Upper lobe of left lung (tissue), 6 donors: ENCODE results near the gene ZDHHC14. TPM values are rescaled to one million over a fixed set of nuclear protein-coding genes. Genes with fewer than 3 reads are reported as not detected.

ENCODE experiments used
- ATAC-seq, 2 donors: fragments of 200-7000 bp; cut with Tn5 transposase; one replicate each; pipeline ENCODE4 v1.9.1; 2022; ENCODE audit warnings: mild to moderate bottlenecking in 2 of 2, moderate library complexity in 2 of 2; ENCODE audit not compliant: low FRiP score in 2 of 2
- DNase-seq, 2 donors: peaks; one replicate each; pipeline ENCODE4 v3.0.0-alpha.2; 2019 to 2020
- H3K27ac ChIP-seq, 4 donors: fragments of 200-600 bp; sonication (generic); one replicate each; pipeline ENCODE4 v1.5.1; 2016 to 2019
- H3K27me3 ChIP-seq, 4 donors: fragments of 200-600 bp; sonication (generic); one replicate each; pipeline ENCODE4 v1.5.1; 2017 to 2019
- H3K36me3 ChIP-seq, 4 donors: fragments of 200-600 bp; sonication (generic); one replicate each; pipeline ENCODE4 v1.5.1; 2016 to 2019
- H3K4me1 ChIP-seq, 4 donors: fragments of 200-600 bp; sonication (generic); one replicate each; pipeline ENCODE4 v1.5.1; 2018 to 2019
- H3K4me3 ChIP-seq, 4 donors: fragments of 200-600 bp; sonication (generic); one replicate each; pipeline ENCODE4 v1.5.1; 2017 to 2019; ENCODE audit warnings: mild to moderate bottlenecking in 2 of 4, moderate library complexity in 1 of 4
- H3K9me3 ChIP-seq, 4 donors: fragments of 200-600 bp; sonication (generic); one replicate each; pipeline ENCODE4 v1.5.1; 2018 to 2019
- CTCF ChIP-seq, 6 experiments: fragments of 450-650 bp in 4 of 6; fragments of 200-600 bp in 2 of 6; sonication (generic) in 2 of 6; IDR thresholded peaks; one replicate each; pipeline ENCODE4 v1.5.1; 2016 to 2019; ENCODE audit warnings: antibody characterized with exemption in 6 of 6
- EP300 ChIP-seq, 4 donors: sonication (generic); formaldehyde crosslinking; IDR thresholded peaks; one replicate each; pipeline ENCODE4 v1.5.1; 2017; ENCODE audit warnings: antibody characterized with exemption in 4 of 4, control low read depth in 2 of 4
- POLR2A ChIP-seq, 4 donors: fragments of 450-650 bp; IDR thresholded peaks; one replicate each; pipeline ENCODE4 v1.5.1; 2016 to 2017; ENCODE audit warnings: antibody characterized with exemption in 4 of 4, mild to moderate bottlenecking in 2 of 4
- POLR2AphosphoS5 ChIP-seq, 2 donors: sonication (generic); formaldehyde crosslinking; IDR thresholded peaks; one replicate each; pipeline ENCODE4 v1.5.1; 2017; ENCODE audit warnings: antibody characterized with exemption in 2 of 2
- WGBS, 2 donors: methylation state at CpG; one replicate each; pipeline ENCODE4 v1.1.5; 2017 to 2018; 5-methylcytosine and 5-hydroxymethylcytosine counted together
- total RNA-seq, 6 donors: library from RNA; depleted of rRNA in 4 of 6; stranded (reverse); fragments of >200 nt in 4 of 6; gene quantifications; one replicate each; pipeline versions ENCODE4 v1.1.0 to v1.2.1, GENCODE V29; 2016 to 2021
- donor health status: DM: no; HTN: no; CAD: no; lungs with moderate emphysema.
- donor health status: DM: no; HTN: yes; CAD: no; lungs with severe emphysema.

Gene ZDHHC14
- total RNA-seq, 6 donors from 2014 or later, result 5.3 to 16.5 (median 9.4) TPM

- H3K27me3 ChIP-seq, result no peaks in the 10 kb centered on the region
- H3K27ac ChIP-seq, result no peak overlapping the region
- no peak for TF ChIP-seq POLR2AphosphoS5 (IDR thresholded peaks at IDR 0.05)
- TF ChIP-seq POLR2A (IDR thresholded peaks at IDR 0.05), result no peak
- no peak for TF ChIP-seq CTCF (IDR thresholded peaks at IDR 0.05)
- no peak for TF ChIP-seq EP300 (IDR thresholded peaks at IDR 0.05)
- 86 to 95% methylated on average over 5 of the region's 5 CpGs for WGBS, 2 donors
- H3K4me3 ChIP-seq, result no peak overlapping the region
- H3K4me1 ChIP-seq, result peaks cover 0 to 7% (median 5%) of the 10 kb centered on the region in 4 donors
- peaks cover 0 to 4% (median 0%) of the 10 kb centered on the region in 4 donors for H3K36me3 ChIP-seq
- no peaks in the 10 kb centered on the region for H3K9me3 ChIP-seq
- DNase-seq (peak in 1 of 2 donors; percentile 2), ATAC-seq (no peak)
These were observed 279.4 kb downstream of the ZDHHC14 start for GRCh38 chr6:157660414-157660813.

- Histone ChIP-seq H3K4me3 (no peak overlapping the region), H3K36me3 (no peaks in the 10 kb centered on the region), H3K4me1 (peaks cover 0 to 8% (median 5%) of the 10 kb centered on the region in 4 donors), H3K27ac (no peak overlapping the region), H3K27me3 (no peaks in the 10 kb centered on the region), H3K9me3 (no peaks in the 10 kb centered on the region)
- WGBS, 2 donors, result 90 to 92% methylated on average over 3 of the region's 3 CpGs
- TF ChIP-seq CTCF (IDR thresholded peaks at IDR 0.05), result no peak
- no peak for DNase-seq
- no peak for ATAC-seq
These were observed 280.7 kb downstream of the ZDHHC14 start for GRCh38 chr6:157661652-157662051.

GRCh38 chr6:157663261-157663660, 282.3 kb downstream of the ZDHHC14 start:
- Histone ChIP-seq H3K36me3 (no peaks in the 10 kb centered on the region), H3K9me3 (no peaks in the 10 kb centered on the region), H3K27me3 (no peaks in the 10 kb centered on the region), H3K4me3 (no peak overlapping the region), H3K4me1 (peaks cover 4 to 19% (median 5%) of the 10 kb centered on the region in 4 donors), H3K27ac (no peak overlapping the region)
- no peak for TF ChIP-seq CTCF (IDR thresholded peaks at IDR 0.05)
- TF ChIP-seq POLR2A (IDR thresholded peaks at IDR 0.05), result no peak
- no peak for TF ChIP-seq EP300 (IDR thresholded peaks at IDR 0.05)
- TF ChIP-seq POLR2AphosphoS5 (IDR thresholded peaks at IDR 0.05), result no peak
- DNase-seq (no peak), ATAC-seq (no peak)
- 90 to 95% methylated on average over 3 to 5 of the region's 5 CpGs for WGBS, 2 donors

GRCh38 chr6:157665180-157665579, 284.2 kb downstream of the ZDHHC14 start:
- Histone ChIP-seq H3K9me3 (no peaks in the 10 kb centered on the region), H3K27me3 (no peaks in the 10 kb centered on the region), H3K36me3 (no peaks in the 10 kb centered on the region), H3K4me3 (no peak overlapping the region), H3K4me1 (peaks cover 11 to 24% (median 18%) of the 10 kb centered on the region in 4 donors), H3K27ac (no peak overlapping the region)
- TF ChIP-seq CTCF (IDR thresholded peaks at IDR 0.05) (no peak), POLR2AphosphoS5 (IDR thresholded peaks at IDR 0.05) (no peak)
- DNase-seq (no peak), ATAC-seq (no peak)
- WGBS, 2 donors, result 70 to 71% methylated on average over 3 of the region's 3 CpGs

- DNase-seq (no peak), ATAC-seq (no peak)
- TF ChIP-seq POLR2A (IDR thresholded peaks at IDR 0.05) (no peak), CTCF (IDR thresholded peaks at IDR 0.05) (no peak), POLR2AphosphoS5 (IDR thresholded peaks at IDR 0.05) (no peak), EP300 (IDR thresholded peaks at IDR 0.05) (no peak)
- Histone ChIP-seq H3K36me3 (no peaks in the 10 kb centered on the region), H3K4me3 (no peak overlapping the region), H3K4me1 (peaks cover 18 to 33% (median 25%) of the 10 kb centered on the region in 4 donors), H3K27ac (no peak overlapping the region), H3K27me3 (no peaks in the 10 kb centered on the region), H3K9me3 (no peaks in the 10 kb centered on the region)
- WGBS, 2 donors, result 76 to 79% methylated on average over 3 of the region's 3 CpGs
These were observed 285.7 kb downstream of the ZDHHC14 start for GRCh38 chr6:157666729-157667128.
